ENCODE results near the gene GOLGA7B.

The GOLGA7B gene

GRCh38 chr10:97892506-97892905 is 42.9 kb downstream of the GOLGA7B start (continued):
- no peak for TF ChIP-seq RARB (CRISPR knock-in tag; IDR thresholded peaks at IDR 0.05)
- TF ChIP-seq ESRRG (CRISPR knock-in tag; IDR thresholded peaks at IDR 0.05) = no peak
- no peak for TF ChIP-seq ZFP3 (CRISPR knock-in tag; IDR thresholded peaks at IDR 0.05)
- TF ChIP-seq CSDC2 (CRISPR knock-in tag; IDR thresholded peaks at IDR 0.05) = no peak

GRCh38 chr10:97892939-97893338 is 43.3 kb downstream of the GOLGA7B start:
- TF ChIP-seq CSDC2 (CRISPR knock-in tag; IDR thresholded peaks at IDR 0.05) = no peak
- TF ChIP-seq ISL1 (CRISPR knock-in tag; IDR thresholded peaks at IDR 0.05) = no peak
- no peak for TF ChIP-seq CREB5 (CRISPR knock-in tag; IDR thresholded peaks at IDR 0.05; ENCODE audit: low read depth)
- no peak for TF ChIP-seq ZNF565 (CRISPR knock-in tag; conservative IDR thresholded peaks at IDR 0.05; ENCODE audit: low read depth)
- no peak for TF ChIP-seq ZFP30 (CRISPR knock-in tag; IDR thresholded peaks at IDR 0.05)
- no peak for TF ChIP-seq PPARA (CRISPR knock-in tag; IDR thresholded peaks at IDR 0.05; ENCODE audit: borderline replicate concordance)
- no peak for TF ChIP-seq ZC3H10 (CRISPR knock-in tag; IDR thresholded peaks at IDR 0.05)
- TF ChIP-seq ZNF8 (CRISPR knock-in tag; IDR thresholded peaks at IDR 0.05) = no peak
- ATAC-seq = no peak

GRCh38 chr10:97894092-97894491 is 44.4 kb downstream of the GOLGA7B start:
- ATAC-seq = no peak

GRCh38 chr10:97895084-97895483 is 45.4 kb downstream of the GOLGA7B start:
- TF ChIP-seq TSHZ2 (CRISPR knock-in tag; IDR thresholded peaks at IDR 0.05) = no peak
- TF ChIP-seq POU6F1 (CRISPR knock-in tag; IDR thresholded peaks at IDR 0.05; ENCODE audit: borderline replicate concordance, low read depth) = no peak
- no peak for TF ChIP-seq ZNF565 (CRISPR knock-in tag; conservative IDR thresholded peaks at IDR 0.05; ENCODE audit: low read depth)
- no peak for TF ChIP-seq PPARA (CRISPR knock-in tag; IDR thresholded peaks at IDR 0.05; ENCODE audit: borderline replicate concordance)
- no peak for TF ChIP-seq PATZ1 (CRISPR knock-in tag; IDR thresholded peaks at IDR 0.05; ENCODE audit: borderline replicate concordance)
- TF ChIP-seq RARB (CRISPR knock-in tag; IDR thresholded peaks at IDR 0.05) = no peak
- TF ChIP-seq GLIS3 (CRISPR knock-in tag; IDR thresholded peaks at IDR 0.05) = no peak
- no peak for TF ChIP-seq ZNF8 (CRISPR knock-in tag; IDR thresholded peaks at IDR 0.05)
- TF ChIP-seq ZNF70 (CRISPR knock-in tag; IDR thresholded peaks at IDR 0.05) = no peak
- no peak for ATAC-seq

More at GRCh38 chr10:97894092-97894491, 44.4 kb downstream of the GOLGA7B start:
- TF ChIP-seq CSDC2 (CRISPR knock-in tag; IDR thresholded peaks at IDR 0.05) = no peak
- TF ChIP-seq ZNF70 (CRISPR knock-in tag; IDR thresholded peaks at IDR 0.05) = no peak
- no peak for TF ChIP-seq ZNF565 (CRISPR knock-in tag; conservative IDR thresholded peaks at IDR 0.05; ENCODE audit: low read depth)
- TF ChIP-seq ZNF8 (CRISPR knock-in tag; IDR thresholded peaks at IDR 0.05) = no peak
- TF ChIP-seq PATZ1 (CRISPR knock-in tag; IDR thresholded peaks at IDR 0.05; ENCODE audit: borderline replicate concordance) = no peak
- TF ChIP-seq SNAI2 (CRISPR knock-in tag; IDR thresholded peaks at IDR 0.05) = no peak
- TF ChIP-seq POU6F1 (CRISPR knock-in tag; IDR thresholded peaks at IDR 0.05; ENCODE audit: borderline replicate concordance, low read depth) = no peak

Data from SK-N-SH treated with all-trans-retinoic acid at 6 μM for 48 hours (cell line).